ENCODE data around the gene HDAC6.

GRCh38 chrX:48772602-48773001 is 29.3 kb upstream of the HDAC6 start:
- TF ChIP-seq CTCF (IDR thresholded peaks at IDR 0.05) (no peak), POLR2A (IDR thresholded peaks at IDR 0.05) (no peak)
